Muscle of arm (tissue), 12 donors: Measurements from ENCODE around the gene LANCL2. TPM values are rescaled to one million over a fixed set of nuclear protein-coding genes. Genes with fewer than 3 reads are reported as not detected.
"Not testable (repeated sequence)": the region's sequence is repeated elsewhere in the genome, so short reads cannot be mapped to it uniquely, and the experiment has no call there.

Experiments used
- DNase-seq: peaks from one replicate; pipeline ENCODE4 v3.0.0-alpha.2; 2013
- polyA plus RNA-seq, 12 donors: library from polyadenylated mRNA; unstranded; fragments of 120-200 nt; gene quantifications; one replicate each; pipeline ENCODE4 v1.2.1, GENCODE V29; 2013; ENCODE audit not compliant: insufficient read length in 12 of 12

The LANCL2 gene
- polyA plus RNA-seq, 12 donors, result 16.6 to 21.3 (median 18.5) TPM; not detected in 1

DNA sequence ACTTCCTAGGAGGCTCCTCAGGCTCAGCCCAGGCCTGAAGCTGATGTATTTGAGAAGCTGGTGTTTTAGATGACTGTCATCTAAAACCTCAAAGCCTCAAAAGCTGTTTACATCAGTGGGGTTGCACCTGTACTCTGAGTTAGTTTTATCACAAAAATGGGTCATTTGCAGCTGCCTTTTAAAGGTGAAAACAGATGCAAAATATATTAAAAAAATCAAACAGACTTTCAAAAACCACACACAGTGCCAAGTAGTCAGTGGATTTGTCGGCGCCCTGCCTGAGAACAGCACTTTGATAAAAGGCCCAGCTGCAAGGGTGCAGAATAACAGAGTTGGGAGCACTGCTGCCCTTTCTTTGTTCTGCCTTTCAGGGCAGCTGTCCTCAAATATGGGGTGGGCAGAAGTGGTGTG lies 104.1 kb downstream of the LANCL2 start:
- DNase-seq, result no peak

DNA sequence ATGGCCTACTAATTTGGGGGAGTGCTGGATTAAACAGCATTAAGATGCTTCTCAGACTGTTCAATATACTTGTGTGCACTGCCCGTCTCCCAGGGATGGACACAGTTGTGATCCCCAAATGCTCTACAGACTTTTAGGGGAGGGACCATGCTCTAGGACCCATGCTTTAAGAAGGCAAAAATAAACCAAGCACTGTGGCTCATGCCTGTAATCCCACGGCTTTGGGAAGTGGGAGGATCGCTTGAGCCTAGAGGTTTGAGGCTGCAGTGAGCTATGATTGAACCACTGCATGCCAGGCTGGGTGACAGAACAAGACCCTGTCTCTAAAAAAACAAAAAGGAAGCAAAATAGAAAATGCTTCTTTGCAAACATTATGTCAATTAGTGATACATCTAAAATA lies 104.6 kb downstream of the LANCL2 start:
- no peak for DNase-seq

DNA sequence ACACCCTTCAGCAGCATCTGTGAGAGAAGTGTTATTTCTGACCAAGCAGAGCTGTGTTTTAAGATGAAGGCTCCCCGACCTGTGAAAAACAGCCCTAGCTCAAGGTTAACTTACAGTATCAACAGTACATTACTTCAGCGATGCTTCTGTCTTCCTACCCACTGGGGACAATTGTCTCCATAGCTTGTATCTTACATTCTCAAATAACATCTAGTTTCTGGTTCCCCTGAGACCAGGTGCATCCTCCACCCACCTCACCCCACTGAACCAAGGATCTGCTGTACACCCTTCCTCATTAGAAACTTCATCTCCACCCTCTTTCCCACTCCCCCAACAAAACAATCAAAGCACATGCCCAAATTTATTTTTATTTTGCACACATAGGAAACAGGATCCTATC lies 105.1 kb downstream of the LANCL2 start:
- DNase-seq, result no peak

DNA sequence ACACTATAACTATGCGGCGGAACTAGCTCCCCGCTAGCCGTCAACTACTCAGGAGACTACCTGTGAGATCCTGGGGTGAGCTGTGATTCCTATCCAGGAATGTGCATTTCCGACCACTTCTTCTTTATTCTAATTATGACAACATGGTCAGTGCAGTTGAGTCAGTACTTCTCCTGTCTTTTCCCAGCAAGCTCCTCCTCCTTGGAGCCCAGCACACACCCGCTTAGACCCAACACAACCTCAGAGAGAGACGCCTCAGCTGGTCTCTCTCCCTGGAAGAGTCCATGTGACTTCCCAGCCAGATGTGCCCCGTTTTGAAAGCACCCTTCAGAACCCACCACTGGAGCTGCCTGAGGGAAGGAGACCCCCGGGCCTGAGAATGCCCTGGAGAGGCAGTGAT lies 106.5 kb downstream of the LANCL2 start:
- not testable (repeated sequence) for DNase-seq

DNA sequence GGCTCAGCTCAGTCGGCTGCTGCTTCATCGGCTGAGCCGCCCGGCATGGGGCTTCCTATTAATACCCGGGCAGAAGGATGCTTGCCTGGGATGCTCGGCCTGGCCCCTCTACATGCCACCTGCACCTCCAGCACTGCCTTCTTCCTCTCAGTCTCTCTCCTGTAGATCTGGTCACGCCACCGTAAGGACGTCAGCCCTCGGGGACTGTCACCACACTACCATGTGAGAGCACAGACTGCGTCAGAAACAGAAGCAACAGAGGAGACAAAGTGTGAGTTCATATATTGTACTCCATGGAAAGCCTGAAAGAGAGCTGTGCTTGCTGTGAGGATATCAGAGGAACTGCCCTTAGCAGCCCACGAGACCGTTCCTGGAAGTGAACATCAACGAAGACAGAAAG lies 107.3 kb downstream of the LANCL2 start:
- not testable (repeated sequence) for DNase-seq

DNA sequence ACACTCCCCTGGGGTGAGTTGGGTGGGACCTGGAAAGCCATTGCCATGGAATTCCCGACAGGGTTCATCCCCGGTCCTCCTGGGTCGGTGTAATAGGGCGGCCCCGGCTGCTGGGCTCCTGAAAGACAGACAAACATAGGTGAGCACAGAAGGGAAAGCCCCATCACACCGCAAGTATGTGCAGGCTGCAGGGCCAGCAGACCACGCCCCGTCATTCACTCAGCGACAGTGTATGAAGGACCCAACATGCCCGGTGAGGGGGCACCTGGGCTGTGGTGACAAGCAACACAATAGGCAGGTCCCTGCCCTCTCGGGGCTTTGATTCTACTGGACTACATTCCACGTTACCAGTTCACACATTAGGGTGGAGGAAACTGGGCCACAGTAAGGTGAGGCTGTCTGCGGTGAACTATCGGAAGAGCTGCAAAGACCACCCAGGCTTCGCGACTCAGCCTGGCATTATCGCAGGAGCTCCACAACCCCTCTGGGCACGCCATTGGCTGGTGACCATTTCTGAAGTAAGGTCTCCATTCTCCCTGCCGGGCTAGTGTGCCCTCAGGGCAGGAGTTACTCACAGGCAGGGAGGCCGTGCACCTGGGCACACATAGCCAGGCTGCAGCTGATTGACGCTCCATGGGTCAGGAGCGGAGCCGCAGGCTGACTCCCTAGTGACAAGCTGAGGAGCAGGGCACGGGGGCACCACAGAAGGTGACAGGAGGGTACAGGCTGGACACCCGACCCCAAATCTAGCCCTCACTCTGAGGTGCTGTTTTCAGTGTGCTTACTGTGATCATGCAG lies 108.0 kb downstream of the LANCL2 start:
- no peak for DNase-seq

DNA sequence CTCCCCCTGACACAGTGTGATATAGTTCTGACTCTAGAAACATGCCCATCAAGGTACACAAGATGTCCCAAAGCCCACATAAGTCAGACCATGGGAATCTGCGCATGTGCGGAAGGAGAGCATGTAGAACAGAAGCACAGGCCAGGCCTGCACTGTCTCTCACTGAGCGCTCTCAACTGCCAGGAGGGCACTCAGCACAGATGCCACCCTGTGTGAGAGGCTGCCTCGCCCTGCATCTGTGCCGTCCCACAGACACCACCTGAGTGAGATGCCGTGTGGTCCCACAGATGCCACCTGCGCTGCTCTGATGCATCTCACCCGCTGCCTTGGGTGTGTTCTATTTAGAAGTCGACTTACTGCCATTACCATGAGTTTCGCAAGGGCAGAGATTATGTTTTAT lies 108.8 kb downstream of the LANCL2 start:
- DNase-seq, result no peak

DNA sequence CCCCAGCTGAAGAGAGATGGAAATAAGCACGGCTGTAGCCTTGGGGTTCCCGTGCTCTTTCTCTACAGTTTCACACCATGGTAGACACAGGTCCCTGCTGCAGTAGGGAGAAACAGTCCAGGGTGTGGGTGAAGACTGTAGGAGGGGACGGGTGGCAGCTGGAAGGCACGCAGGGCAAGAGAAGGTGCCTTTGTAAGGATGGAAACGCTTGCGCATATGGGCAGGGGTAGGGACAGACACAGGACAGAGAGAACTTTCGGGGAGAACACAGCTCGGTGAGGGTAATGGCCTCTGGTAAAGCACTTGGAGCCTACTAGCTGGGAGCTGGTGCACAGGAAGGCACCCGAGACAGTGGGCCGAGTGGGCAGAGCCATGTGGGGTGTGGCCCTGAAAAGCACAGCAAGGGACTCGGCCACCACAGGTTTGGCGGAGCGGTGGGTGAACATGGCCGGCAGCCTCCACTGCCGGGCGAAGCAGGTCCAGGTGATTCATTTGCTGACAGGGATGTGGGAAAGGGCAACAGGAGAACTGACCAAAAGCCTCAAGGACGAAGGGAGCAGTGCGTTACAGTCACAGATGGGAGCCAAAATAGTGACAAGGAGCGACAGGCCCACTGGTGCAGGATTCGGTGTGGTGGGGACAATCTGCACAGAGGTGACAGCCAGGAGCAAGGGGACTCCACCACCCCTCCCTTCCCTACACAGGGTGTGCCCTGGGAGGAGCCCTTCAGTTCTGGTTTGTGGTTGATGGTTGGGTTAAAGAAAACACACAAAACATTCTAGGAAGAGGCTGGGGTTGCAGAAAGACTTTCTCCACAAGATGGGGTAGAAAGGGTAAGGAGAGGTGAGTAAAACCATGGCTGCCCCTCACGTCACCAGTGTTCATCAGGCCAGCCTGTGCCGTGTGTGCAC lies 110.1 kb downstream of the LANCL2 start:
- DNase-seq, result no peak

DNA sequence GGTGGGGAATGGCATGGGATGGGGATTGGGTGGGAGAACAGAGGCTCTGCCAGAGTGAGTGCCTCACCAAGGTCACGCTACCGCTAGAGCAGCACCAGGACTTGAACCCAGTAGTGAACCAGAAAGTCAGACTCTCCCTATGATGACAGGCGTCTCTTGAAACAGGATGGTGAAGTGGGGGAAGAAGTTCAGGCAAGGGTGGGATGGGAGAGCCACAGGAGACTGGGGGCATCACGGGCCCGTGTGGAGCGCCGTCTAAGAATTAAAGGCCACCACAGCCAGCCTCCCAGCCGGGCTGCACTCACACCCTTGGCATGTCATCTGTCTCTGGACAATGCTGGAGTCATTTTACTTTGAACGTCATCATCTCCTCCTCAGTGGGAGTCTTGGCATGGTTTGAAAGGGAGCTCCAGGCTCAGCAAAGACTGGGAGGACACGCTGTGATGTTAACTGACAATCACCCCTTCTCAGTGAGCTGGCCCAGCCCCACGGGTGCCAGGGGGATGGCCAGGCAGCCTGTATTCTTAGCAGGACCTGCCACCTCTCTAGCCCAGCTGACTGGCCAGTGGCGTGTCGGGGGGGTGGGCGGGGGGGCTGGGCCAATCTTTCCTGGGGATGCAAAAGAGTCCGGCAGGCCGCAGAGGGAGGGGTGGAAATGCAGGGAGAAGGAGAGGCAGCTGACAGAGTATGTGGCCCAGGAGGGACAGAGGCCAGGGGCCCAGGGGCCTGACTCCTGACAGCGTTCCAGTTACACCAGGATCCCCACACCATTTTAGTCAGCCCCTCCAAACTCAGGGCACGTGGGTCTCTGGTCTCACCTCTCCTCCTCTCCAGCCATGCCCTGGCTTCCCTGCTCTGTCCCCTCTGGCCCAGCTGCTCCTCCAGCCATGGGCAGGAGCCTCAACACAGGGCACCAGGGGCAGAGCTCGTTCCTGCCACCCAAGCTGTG lies 111.0 kb downstream of the LANCL2 start:
- DNase-seq, result no peak

DNA sequence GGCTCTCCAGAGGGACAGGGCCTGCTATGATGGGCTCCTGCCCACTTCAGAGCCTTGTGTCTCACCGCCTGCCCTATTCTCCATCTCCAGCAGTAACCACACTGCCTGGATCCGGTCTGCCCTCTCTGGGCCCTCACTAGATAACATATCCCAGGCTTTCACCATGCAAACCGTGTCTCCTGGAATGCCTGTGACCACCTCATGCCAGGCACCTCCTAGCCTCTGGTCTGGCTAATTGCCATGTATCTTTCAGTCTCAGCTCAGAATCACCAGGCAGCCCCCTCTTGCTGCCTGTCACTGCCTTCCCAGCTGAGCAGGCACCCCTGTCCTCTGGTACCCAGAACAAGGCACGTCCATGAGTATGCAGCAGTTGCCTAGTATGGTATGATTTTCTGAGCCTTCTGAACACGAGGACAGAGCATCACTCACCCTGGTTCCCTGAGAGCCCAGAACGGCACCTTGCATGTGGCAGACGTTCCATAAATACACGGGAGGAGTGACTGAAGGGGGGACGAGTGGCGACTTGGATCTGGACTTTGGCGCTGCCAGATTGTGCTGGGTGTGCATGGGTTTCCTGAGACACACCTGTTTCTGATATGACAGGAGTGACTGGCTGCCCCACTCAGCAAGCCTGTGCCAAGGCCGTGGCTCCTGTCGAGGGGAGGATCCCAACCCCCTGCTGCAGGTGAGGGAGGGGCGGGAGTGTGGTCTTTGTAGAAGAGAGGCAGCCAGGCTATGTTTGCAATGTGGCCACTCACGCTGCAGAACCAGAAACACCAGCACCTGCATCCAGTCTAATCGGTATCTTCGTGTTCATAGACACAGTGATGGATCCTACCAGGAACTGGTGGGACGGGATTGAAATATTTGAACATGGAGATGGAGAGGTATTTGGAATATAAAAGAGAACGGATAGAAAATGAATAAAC lies 112.0 kb downstream of the LANCL2 start:
- no peak for DNase-seq

DNA sequence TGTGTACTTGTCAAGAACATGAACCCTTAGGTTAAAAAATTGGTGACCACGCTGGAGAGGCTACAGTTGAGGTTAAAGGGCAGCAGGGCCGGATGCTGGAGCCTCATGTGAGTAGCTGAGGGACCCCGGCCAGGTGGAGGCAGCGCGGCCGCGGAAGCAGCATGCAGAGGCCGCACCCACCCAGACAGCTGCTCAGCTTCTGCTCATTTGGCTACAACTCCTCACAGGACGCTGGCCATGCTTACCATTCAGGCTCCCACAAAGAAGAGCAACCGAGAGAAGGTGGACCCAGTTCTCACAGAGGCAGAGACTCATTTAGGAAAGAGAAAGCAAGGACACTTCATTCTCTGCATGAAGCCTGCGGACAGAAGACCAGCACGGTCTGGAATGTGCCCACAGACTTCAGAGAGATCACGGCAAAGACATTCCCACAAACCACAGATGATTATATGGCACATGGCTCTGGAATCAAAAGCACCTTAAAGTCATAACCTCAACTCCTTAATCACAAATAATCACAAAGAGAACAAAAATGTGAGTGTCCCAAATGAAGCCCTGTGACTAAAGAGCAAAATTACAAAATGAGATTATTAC lies 112.7 kb downstream of the LANCL2 start:
- no peak for DNase-seq

DNA sequence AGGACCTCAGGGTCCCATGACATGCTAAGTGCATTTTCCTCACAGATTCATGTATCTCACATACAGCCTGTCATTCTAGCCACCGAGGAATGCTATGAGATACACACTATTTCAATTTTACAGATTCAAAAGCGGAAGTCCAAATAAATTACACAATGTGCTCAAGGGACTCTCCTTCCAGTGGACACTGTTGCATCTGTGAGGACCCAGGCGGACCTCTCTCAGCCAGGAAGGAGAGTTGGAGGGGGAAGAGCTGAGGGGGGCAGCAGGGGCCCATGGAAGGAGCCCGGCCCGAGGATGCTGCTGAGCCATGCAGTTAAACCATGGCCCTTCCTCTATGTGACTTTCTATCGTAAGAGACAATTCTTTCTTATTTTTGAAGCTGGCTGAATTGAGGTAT lies 113.6 kb downstream of the LANCL2 start:
- DNase-seq, result no peak

DNA sequence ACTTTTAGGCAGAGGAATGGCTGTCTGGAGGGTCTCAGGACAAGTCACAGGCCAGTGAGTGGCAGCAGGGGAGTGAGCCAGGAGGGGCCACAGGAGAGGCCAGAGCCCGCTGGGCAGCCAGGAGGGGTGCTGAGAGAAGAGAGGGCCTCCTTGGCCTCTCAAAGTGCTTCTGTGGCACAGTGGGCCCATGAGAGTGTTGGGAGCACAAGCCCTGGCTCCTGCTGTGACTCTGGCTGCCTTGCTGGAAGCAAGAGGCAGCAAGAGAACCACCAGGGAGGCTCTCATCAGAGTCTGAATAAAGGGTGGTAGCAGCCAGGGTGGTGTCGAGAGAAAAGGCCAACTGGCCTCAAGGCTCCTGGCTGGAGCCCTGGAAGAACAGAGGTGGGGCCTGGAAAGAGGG lies 116.0 kb downstream of the LANCL2 start:
- DNase-seq, result no peak

DNA sequence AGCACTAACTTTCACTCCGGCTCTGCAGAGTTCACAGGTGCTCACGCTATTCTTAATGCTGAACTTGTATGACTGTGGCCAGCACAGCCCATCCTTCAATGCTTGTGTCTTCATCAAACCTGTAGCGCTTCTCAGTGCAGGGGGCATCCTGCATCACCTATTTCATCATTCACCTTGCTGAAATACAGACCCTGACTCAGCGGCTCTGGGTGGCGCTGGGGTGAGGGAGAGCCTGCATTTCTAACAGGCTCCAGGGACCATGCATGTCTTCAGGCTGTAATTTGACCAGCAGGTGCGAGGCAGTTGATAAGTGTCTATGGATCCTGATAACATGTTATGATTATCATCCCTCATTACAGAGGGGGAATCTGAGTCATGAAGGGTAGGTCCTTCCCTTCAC lies 117.9 kb downstream of the LANCL2 start:
- DNase-seq, result no peak

Other genes with a start within 250 kb of the LANCL2 start
- 10 to 100 TPM in 11 of 12 donors, not detected in 1; 18.8 to 54.0 (median 25.8) TPM for gene VOPP1, start 207.2 kb downstream of the LANCL2 start, polyA plus RNA-seq